ENCODE measurements around the gene ATF5. TPM values are rescaled to one million over a fixed set of nuclear protein-coding genes. Genes with fewer than 3 reads are reported as not detected.

Gene ATF5
- total and polyA plus RNA-seq, 2 donors from 2014 or later, result 22.7 to 36.4 TPM

DNA sequence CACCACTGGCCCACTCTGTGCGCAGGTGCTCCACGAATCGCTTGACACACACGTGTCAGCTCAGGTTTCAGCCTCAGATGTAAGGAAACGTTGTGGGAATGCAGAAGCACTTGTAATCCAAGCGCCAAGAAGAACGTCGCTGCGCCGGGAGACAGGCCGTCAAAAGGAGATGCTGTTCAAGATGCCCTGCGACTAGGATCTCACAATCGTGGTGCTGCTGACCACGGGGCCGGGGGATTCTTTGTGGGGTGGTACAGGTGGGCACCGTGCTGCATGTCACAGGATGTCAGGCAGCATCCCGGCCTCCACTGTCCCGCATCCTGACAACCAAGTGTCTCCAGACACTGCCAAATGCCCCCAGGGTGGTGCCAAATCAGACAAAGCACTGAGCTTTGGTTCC lies 48.9 kb downstream of the ATF5 start:
- TF ChIP-seq, protein P1, sequence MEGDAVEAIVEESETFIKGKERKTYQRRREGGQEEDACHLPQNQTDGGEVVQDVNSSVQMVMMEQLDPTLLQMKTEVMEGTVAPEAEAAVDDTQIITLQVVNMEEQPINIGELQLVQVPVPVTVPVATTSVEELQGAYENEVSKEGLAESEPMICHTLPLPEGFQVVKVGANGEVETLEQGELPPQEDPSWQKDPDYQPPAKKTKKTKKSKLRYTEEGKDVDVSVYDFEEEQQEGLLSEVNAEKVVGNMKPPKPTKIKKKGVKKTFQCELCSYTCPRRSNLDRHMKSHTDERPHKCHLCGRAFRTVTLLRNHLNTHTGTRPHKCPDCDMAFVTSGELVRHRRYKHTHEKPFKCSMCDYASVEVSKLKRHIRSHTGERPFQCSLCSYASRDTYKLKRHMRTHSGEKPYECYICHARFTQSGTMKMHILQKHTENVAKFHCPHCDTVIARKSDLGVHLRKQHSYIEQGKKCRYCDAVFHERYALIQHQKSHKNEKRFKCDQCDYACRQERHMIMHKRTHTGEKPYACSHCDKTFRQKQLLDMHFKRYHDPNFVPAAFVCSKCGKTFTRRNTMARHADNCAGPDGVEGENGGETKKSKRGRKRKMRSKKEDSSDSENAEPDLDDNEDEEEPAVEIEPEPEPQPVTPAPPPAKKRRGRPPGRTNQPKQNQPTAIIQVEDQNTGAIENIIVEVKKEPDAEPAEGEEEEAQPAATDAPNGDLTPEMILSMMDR (IDR thresholded peaks at IDR 0.05; ENCODE audit: borderline replicate concordance, extremely low read depth, insufficient read depth), result no peak

DNA sequence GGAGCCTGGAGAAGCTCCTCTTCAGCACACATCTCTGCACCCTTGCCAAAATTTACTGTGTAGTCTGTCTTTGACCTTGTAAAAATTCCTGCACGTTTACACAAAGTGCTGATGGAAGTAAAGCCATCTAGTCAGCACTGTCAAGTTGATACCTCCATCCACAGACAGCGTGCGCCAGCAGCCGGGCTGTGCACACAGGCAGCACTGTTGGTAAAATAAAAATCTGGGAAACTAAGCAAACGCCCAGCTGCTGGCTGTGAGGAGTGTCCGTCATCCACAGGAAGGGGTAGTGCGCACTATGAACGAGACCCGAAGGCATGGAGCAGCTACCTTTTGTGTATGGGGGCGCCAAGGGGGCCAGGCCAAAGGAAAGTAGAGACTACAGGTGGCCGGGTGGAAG lies 49.3 kb downstream of the ATF5 start:
- no peak for DNase-seq

More for the DNA sequence above, 48.9 kb downstream of the ATF5 start:
- H3K4me3 ChIP-seq (ENCODE audit: low read length in 3 of 3), result no peak overlapping the region
- no peaks in the 10 kb centered on the region for H3K9me3 ChIP-seq (ENCODE audit: control insufficient read depth in 2 of 3, insufficient read depth in 1 of 3, low read length in 3 of 3)
- no peaks in the 10 kb centered on the region for H3K27me3 ChIP-seq (ENCODE audit: control insufficient read depth, insufficient read depth, low read length)
- no peak overlapping the region for H3K27ac ChIP-seq (ENCODE audit: low read depth in 2 of 2, low read length in 2 of 2)
- no peaks in the 10 kb centered on the region for H3K4me1 ChIP-seq (ENCODE audit: control insufficient read depth in 2 of 3, insufficient read depth in 2 of 3, low read depth in 1 of 3, low read length in 3 of 3)
- H3K36me3 ChIP-seq (ENCODE audit: control insufficient read depth in 2 of 3, insufficient read depth in 3 of 3, low read length in 3 of 3), result peaks cover 0 to 13% (median 4%) of the 10 kb centered on the region in 3 donors
- DNase-seq (no peak), FAIRE-seq (no peak)
- intact Hi-C loops (cut with DNase I), result no loop called here
- no peak overlapping the region for H3K9ac ChIP-seq (ENCODE audit: low read length in 3 of 3)

DNA sequence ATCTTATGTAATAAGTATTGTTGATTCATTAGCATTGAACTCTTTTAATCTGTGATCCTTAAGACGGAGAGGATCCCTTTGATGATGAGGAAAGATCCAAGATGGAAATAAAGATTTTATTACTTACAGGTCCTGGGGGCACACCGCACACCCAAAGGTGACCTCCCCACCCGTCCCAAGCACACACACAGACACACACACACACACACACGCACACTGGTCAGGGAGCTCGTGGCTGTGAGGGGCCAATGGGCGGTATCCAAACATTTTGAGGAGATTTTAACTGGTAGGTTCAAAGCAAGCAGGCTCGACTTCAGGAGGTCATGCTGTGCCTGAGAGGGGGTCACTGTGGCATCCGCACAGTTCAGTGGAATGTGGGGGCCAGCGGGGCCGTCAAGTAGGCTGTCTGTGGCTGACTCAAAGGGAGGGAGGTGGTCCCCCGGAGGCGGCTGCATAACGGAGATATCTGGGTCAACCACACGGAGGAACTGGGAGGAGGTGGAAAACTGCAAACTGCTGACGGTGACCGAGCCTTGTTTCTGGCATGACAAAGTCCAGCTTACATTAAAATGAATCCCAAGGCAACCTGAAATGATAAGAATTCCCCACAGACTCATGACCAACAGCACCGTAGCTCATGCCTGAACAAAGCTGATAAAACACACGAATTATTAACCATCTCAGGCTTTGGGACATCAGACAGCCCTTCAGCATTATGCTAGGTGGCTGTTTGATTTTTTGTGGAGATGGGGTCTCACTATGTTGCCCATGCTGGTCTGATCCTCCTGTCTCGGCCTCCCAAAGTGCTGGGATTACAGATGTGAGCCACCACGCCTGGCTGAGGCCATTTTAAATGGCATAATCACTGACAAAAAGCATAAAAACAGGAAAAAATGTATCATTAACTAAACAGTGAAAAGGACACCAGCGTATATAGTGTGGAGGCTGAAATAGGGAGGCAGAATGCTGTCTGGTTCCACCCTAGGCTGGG lies 52.9 kb downstream of the ATF5 start:
- intact Hi-C loops (cut with DNase I), result no loop called here
- H3K27ac ChIP-seq (ENCODE audit: low read depth in 2 of 2, low read length in 2 of 2), result no peak overlapping the region
- TF ChIP-seq, protein P1 (IDR thresholded peaks at IDR 0.05; ENCODE audit: borderline replicate concordance, extremely low read depth, insufficient read depth), result no peak
- peaks cover 0 to 32% (median 18%) of the 10 kb centered on the region in 3 donors for H3K36me3 ChIP-seq (ENCODE audit: control insufficient read depth in 2 of 3, insufficient read depth in 3 of 3, low read length in 3 of 3)
- no peak overlapping the region for H3K9ac ChIP-seq (ENCODE audit: low read length in 3 of 3)
- no peaks in the 10 kb centered on the region for H3K9me3 ChIP-seq (ENCODE audit: control insufficient read depth in 2 of 3, insufficient read depth in 1 of 3, low read length in 3 of 3)
- H3K4me1 ChIP-seq (ENCODE audit: control insufficient read depth in 2 of 3, insufficient read depth in 2 of 3, low read depth in 1 of 3, low read length in 3 of 3), result no peaks in the 10 kb centered on the region
- H3K27me3 ChIP-seq (ENCODE audit: control insufficient read depth, insufficient read depth, low read length), result no peaks in the 10 kb centered on the region
- no peak overlapping the region for H3K4me3 ChIP-seq (ENCODE audit: low read length in 3 of 3)
- FAIRE-seq (no peak), DNase-seq (no peak)

More for the DNA sequence above, 49.3 kb downstream of the ATF5 start:
- no peaks in the 10 kb centered on the region for H3K4me1 ChIP-seq (ENCODE audit: control insufficient read depth in 2 of 3, insufficient read depth in 2 of 3, low read depth in 1 of 3, low read length in 3 of 3)
- TF ChIP-seq, protein P1 (IDR thresholded peaks at IDR 0.05; ENCODE audit: borderline replicate concordance, extremely low read depth, insufficient read depth), result no peak
- peaks cover 0 to 13% (median 4%) of the 10 kb centered on the region in 3 donors for H3K36me3 ChIP-seq (ENCODE audit: control insufficient read depth in 2 of 3, insufficient read depth in 3 of 3, low read length in 3 of 3)
- no peaks in the 10 kb centered on the region for H3K27me3 ChIP-seq (ENCODE audit: control insufficient read depth, insufficient read depth, low read length)
- intact Hi-C loops (cut with DNase I), result no loop called here
- H3K9me3 ChIP-seq (ENCODE audit: control insufficient read depth in 2 of 3, insufficient read depth in 1 of 3, low read length in 3 of 3), result no peaks in the 10 kb centered on the region
- no peak overlapping the region for H3K27ac ChIP-seq (ENCODE audit: low read depth in 2 of 2, low read length in 2 of 2)
- no peak overlapping the region for H3K4me3 ChIP-seq (ENCODE audit: low read length in 3 of 3)
- no peak for FAIRE-seq
- no peak overlapping the region for H3K9ac ChIP-seq (ENCODE audit: low read length in 3 of 3)

Small RNA genes lying within 50 kb of the gene (microRNA-seq; reads per million reads assigned to microRNA genes)
- not detected for gene MIR4750

Other genes starting within 250 kb of the ATF5 start
- gene ADM5, start 239.6 kb upstream of the ATF5 start, total RNA-seq, result 2.1 TPM
- 0.60 TPM for gene ADM5, start 239.6 kb upstream of the ATF5 start, polyA plus RNA-seq (ENCODE audit: insufficient read depth, low read depth, low replicate concordance)
- gene CPT1C, start 238.1 kb upstream of the ATF5 start, total RNA-seq, result 6.0 TPM
- gene CPT1C, start 238.1 kb upstream of the ATF5 start, polyA plus RNA-seq (ENCODE audit: insufficient read depth, low read depth, low replicate concordance), result 2.6 TPM
- 0.50 TPM for gene TSKS, start 165.9 kb upstream of the ATF5 start, total RNA-seq
- gene TSKS, start 165.9 kb upstream of the ATF5 start, polyA plus RNA-seq (ENCODE audit: insufficient read depth, low read depth, low replicate concordance), result 0.47 TPM
- gene AP2A1, start 162.2 kb upstream of the ATF5 start, total RNA-seq, result 70.0 TPM
- 32.0 TPM for gene AP2A1, start 162.2 kb upstream of the ATF5 start, polyA plus RNA-seq (ENCODE audit: insufficient read depth, low read depth, low replicate concordance)
- gene FUZ, start 115.9 kb upstream of the ATF5 start, total RNA-seq, result 26.9 TPM
- gene FUZ, start 115.9 kb upstream of the ATF5 start, polyA plus RNA-seq (ENCODE audit: insufficient read depth, low read depth, low replicate concordance), result 51.2 TPM
- gene MED25, start 110.9 kb upstream of the ATF5 start, total RNA-seq, result 53.2 TPM
- 37.3 TPM for gene MED25, start 110.9 kb upstream of the ATF5 start, polyA plus RNA-seq (ENCODE audit: insufficient read depth, low read depth, low replicate concordance)
- 118 TPM for gene PTOV1, start 78.0 kb upstream of the ATF5 start, total RNA-seq
- gene PTOV1, start 78.0 kb upstream of the ATF5 start, polyA plus RNA-seq (ENCODE audit: insufficient read depth, low read depth, low replicate concordance), result 235 TPM
- 101 TPM for gene PNKP, start 61.6 kb upstream of the ATF5 start, total RNA-seq
- 45.5 TPM for gene PNKP, start 61.6 kb upstream of the ATF5 start, polyA plus RNA-seq (ENCODE audit: insufficient read depth, low read depth, low replicate concordance)
- 33.7 TPM for gene AKT1S1, start 51.9 kb upstream of the ATF5 start, total RNA-seq
- gene AKT1S1, start 51.9 kb upstream of the ATF5 start, polyA plus RNA-seq (ENCODE audit: insufficient read depth, low read depth, low replicate concordance), result 47.2 TPM
- 43.6 TPM for gene TBC1D17, start 51.5 kb upstream of the ATF5 start, total RNA-seq
- 34.8 TPM for gene TBC1D17, start 51.5 kb upstream of the ATF5 start, polyA plus RNA-seq (ENCODE audit: insufficient read depth, low read depth, low replicate concordance)
- gene IL4I1, start 32.3 kb upstream of the ATF5 start, total RNA-seq, result 12.8 TPM
- gene IL4I1, start 32.3 kb upstream of the ATF5 start, polyA plus RNA-seq (ENCODE audit: insufficient read depth, low read depth, low replicate concordance), result 0.82 TPM
- 39.0 TPM for gene NUP62, start 299 bp downstream of the ATF5 start, total RNA-seq
- gene NUP62, start 299 bp downstream of the ATF5 start, polyA plus RNA-seq (ENCODE audit: insufficient read depth, low read depth, low replicate concordance), result 17.1 TPM
- 1.2 TPM for gene SIGLEC11, start 32.0 kb downstream of the ATF5 start, total RNA-seq
- gene SIGLEC11, start 32.0 kb downstream of the ATF5 start, polyA plus RNA-seq (ENCODE audit: insufficient read depth, low read depth, low replicate concordance), result 1.5 TPM
- gene VRK3, start 96.2 kb downstream of the ATF5 start, total RNA-seq, result 53.2 TPM
- 69.0 TPM for gene VRK3, start 96.2 kb downstream of the ATF5 start, polyA plus RNA-seq (ENCODE audit: insufficient read depth, low read depth, low replicate concordance)
- 10.7 TPM for gene ZNF473, start 96.8 kb downstream of the ATF5 start, total RNA-seq
- gene ZNF473, start 96.8 kb downstream of the ATF5 start, polyA plus RNA-seq (ENCODE audit: insufficient read depth, low read depth, low replicate concordance), result 2.6 TPM
- not detected for gene IZUMO2, start 234.1 kb downstream of the ATF5 start, total RNA-seq
- not detected for gene IZUMO2, start 234.1 kb downstream of the ATF5 start, polyA plus RNA-seq (ENCODE audit: insufficient read depth, low read depth, low replicate concordance)